SK-N-SH treated with all-trans-retinoic acid at 6 μM for 48 hours (cell line): ENCODE results near the gene LRRC23.

ENCODE experiments used
- CSDC2 ChIP-seq: fragments of 250-450 bp; sonication (Bioruptor Pico); IDR thresholded peaks from 2 replicates; pipeline ENCODE4 v1.5.0; 2020; ENCODE audit warnings: mild to moderate bottlenecking, moderate library complexity
- OSR1 ChIP-seq: fragments of 250-450 bp; sonication (Bioruptor Pico); IDR thresholded peaks from 2 replicates; pipeline ENCODE4 v1.8.0; 2022; ENCODE audit warnings: moderate library complexity, mild to moderate bottlenecking, inconsistent platforms
- SNAI2 ChIP-seq: fragments of 250-450 bp; sonication (Bioruptor Pico); IDR thresholded peaks from 2 replicates; pipeline ENCODE4 v1.5.0; 2020; ENCODE audit warnings: mild to moderate bottlenecking, moderate library complexity
- ZFP3 ChIP-seq: fragments of 250-450 bp; sonication (Bioruptor Pico); IDR thresholded peaks from 2 replicates; pipeline ENCODE4 v1.5.0; 2020; ENCODE audit warnings: mild to moderate bottlenecking, moderate library complexity
- ZNF565 ChIP-seq: fragments of 450-650 bp; formaldehyde crosslinking; conservative IDR thresholded peaks from 2 replicates; pipeline ENCODE4 v1.5.0; 2020; ENCODE audit warnings: low read depth, mild to moderate bottlenecking, moderate library complexity
- ZNF8 ChIP-seq: fragments of 450-650 bp; formaldehyde crosslinking; IDR thresholded peaks from 2 replicates; pipeline ENCODE4 v1.5.0; 2020; ENCODE audit warnings: mild to moderate bottlenecking, moderate library complexity

DNA sequence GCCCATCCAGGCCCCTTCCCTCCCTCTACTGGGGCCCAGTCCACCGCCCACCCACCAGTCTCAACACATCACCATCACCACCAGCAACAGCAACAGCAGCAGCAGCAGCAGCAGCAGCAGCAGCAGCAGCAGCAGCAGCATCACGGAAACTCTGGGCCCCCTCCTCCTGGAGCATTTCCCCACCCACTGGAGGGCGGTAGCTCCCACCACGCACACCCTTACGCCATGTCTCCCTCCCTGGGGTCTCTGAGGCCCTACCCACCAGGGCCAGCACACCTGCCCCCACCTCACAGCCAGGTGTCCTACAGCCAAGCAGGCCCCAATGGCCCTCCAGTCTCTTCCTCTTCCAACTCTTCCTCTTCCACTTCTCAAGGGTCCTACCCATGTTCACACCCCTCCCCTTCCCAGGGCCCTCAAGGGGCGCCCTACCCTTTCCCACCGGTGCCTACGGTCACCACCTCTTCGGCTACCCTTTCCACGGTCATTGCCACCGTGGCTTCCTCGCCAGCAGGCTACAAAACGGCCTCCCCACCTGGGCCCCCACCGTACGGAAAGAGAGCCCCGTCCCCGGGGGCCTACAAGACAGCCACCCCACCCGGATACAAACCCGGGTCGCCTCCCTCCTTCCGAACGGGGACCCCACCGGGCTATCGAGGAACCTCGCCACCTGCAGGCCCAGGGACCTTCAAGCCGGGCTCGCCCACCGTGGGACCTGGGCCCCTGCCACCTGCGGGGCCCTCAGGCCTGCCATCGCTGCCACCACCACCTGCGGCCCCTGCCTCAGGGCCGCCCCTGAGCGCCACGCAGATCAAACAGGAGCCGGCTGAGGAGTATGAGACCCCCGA is 32.2 kb downstream of the LRRC23 start:
- TF ChIP-seq ZNF565 (CRISPR knock-in tag) (no peak), ZNF8 (CRISPR knock-in tag) (no peak), ZFP3 (CRISPR knock-in tag) (no peak), CSDC2 (CRISPR knock-in tag) (no peak), SNAI2 (CRISPR knock-in tag) (no peak), OSR1 (CRISPR knock-in tag) (no peak)
